Raji (cell line): Measurements from ENCODE around the gene BCAS3.

Source experiments
- POLR2A ChIP-seq: IDR thresholded peaks from 2 replicates; pipeline ENCODE4 v1.6.1; 2011; ENCODE audit warnings: low read depth, low read length, control low read depth; ENCODE audit not compliant: insufficient read depth

BCAS3 gene

DNA sequence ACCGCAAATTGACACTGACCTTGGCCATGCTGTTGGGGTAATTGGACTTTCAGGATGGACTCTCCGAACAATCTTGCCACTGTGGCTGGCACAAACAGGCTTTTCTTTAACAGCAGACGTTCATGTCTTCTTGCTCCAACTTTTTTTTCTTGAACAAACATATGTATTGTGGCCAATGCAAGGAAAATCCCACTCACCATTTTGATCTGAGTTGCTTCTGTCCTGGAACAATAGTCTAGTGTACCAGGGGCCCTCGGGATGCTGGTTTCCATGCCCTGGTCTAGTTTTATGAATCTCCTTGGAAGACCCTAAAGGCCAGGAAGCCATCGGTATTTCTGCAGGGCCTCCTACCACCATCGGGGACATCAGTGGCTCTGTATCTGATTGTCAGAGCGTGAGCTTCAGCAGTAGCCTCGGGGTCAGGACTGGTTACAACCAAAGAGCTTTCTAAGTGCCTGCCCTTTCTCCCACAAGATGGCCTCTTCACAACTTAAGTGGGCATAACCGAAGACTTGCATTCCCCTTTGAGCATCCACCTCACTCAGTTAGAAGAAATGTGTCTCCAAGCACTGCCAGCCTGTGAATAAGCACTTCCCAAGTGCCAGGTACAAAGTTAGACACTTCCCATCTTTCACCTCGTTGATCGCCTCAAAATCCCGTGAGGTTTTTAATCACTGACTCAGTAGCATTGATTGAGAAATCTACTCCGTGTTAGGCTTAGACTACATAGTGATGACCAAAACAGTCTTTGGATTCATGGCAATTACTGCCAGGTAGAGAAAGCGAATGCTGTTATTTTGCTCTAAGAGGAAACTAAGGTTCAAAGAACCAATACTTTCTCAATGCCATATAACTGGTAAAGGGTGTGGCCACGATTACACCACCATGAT lies 635.0 kb downstream of the BCAS3 start:
- TF ChIP-seq POLR2A: no peak

DNA sequence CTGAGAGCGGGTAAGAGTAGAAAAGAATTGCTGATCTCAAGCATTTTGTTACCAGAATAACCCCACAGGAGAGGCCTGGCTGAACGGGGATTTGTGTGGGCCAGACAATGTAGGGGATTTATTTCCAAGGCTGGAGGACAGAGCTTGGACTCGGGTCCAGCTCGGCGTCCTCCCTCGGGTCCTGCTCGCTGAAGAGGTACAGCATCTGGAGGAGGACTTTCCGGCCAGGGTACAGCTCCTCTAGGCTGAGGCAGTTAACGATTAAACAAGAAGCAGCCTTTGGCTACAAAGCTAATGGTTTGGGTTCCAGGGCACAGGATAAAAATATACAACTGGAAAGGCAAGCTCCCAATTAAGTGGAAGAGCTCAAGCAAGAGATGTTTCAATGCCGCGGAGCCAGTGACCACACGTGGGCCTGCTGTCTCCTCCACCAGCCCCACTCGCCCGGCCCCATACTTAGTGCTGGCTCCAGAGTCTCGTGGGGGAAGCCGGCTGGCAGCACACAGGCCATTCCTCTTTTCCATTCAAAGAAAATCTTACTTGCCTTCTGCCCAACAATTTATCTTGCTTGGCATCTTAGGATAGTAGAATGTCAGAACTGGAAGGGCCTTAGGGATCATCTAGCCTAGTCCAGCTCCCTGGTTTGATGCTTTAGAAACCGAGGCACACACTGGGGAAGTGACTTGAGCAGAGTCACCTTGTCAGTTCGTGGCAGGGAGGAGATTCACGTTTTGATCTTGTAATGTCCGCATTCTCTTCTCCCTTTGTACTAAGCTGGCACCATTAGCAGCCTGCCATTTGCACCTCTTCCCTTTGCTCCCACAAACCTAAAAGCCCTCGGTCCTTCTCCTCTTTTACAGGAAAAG lies 636.0 kb downstream of the BCAS3 start:
- TF ChIP-seq POLR2A: no peak

- TF ChIP-seq POLR2A: no peak
These were observed 636.9 kb downstream of the BCAS3 start for GRCh38 chr17:61314368-61315078.

GRCh38 chr17:61316633-61317032 lies 639.0 kb downstream of the BCAS3 start:
- TF ChIP-seq POLR2A: no peak

- TF ChIP-seq POLR2A: no peak
These were observed 640.1 kb downstream of the BCAS3 start for GRCh38 chr17:61317779-61318178.

GRCh38 chr17:61318684-61319098 lies 641.0 kb downstream of the BCAS3 start:
- TF ChIP-seq POLR2A: no peak

DNA sequence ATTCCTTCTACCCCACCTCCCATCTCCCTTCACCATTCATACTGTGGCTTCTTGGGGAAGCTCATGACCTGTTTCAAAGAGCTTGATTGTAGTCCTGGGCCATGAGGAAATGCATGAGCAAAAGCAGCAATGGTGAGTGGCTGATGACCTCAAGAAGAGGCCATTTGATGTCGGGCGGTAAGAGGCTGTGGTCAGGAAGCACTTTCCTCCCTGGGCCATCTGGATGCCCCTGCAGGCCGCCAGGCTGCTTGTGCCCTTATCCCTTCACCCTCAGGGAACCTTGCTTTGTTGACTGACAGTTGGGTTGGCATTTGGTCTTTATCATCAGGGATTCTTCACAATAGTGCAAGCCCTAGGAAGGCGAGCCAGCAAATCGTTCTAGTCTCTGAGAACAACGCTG lies 643.7 kb downstream of the BCAS3 start:
- TF ChIP-seq POLR2A: no peak

DNA sequence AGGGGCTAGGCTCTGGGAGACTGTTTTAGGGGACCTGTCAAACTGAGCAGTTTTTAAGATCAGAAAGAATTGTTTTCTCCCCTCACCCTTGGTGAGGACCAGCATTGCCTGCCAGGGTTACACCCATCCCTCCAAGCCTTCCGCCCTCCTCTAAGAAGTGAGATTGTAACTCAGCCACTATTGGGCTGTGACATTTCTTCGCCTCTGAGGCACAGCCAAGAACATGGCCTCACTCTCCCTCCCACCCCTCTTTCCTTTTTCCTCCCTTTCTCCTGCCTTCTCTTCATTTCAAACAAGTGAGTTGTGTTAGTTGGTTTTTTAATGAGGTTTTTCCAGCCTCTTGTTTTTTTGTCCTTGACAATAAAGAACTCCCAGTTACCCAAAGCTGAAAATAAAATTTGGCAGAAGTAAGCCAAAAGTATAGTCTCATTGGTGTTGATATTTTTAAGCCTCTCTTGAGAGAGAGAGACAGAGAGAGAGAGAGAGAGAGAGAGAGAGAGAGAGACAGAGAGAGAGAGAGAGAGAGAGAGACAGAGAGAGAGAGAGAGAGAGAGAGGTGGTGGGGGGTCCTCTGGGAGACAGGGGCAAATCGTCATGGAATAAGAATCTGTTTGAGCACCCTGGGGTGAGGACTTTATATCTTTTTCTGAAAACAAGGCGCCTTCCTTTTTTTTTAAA lies 644.8 kb downstream of the BCAS3 start:
- TF ChIP-seq POLR2A: no peak

- TF ChIP-seq POLR2A: no peak
These were observed 645.6 kb downstream of the BCAS3 start for GRCh38 chr17:61323003-61323908.

- no peak for TF ChIP-seq POLR2A
These were observed 646.5 kb downstream of the BCAS3 start for GRCh38 chr17:61323909-61324868.

DNA sequence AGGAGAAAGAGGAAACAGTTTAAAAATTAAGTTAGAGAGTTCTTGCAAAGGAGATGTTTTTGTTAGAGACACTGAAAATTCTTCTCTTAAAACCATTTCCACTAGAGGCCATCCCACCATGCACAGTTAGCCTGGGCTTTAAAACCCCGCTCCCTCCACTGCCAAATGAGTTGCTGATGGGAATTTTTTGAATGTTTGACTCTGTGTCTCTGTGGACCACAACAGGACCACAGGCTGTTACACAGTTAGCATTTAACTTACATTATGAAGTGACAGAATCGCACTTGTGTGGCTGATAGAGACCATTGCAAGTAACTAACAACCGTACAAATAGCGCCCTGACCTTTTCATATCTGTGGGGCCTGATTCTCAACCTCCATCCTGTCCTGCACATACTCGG lies 647.3 kb downstream of the BCAS3 start:
- no peak for TF ChIP-seq POLR2A

- no peak for TF ChIP-seq POLR2A
These were observed 647.9 kb downstream of the BCAS3 start for GRCh38 chr17:61325382-61326073.

- TF ChIP-seq POLR2A: no peak
These were observed 648.7 kb downstream of the BCAS3 start for GRCh38 chr17:61326330-61326729.
